CD4-positive, alpha-beta T cell treated with Interferon gamma for 1 hour (primary cell): ENCODE measurements around the gene LYZL1.
"Not testable (repeated sequence)": the region's sequence is repeated elsewhere in the genome, so short reads cannot be mapped to it uniquely, and the experiment has no call there.

ENCODE experiments used
- DNase-seq: peaks from one replicate; pipeline ENCODE4 v3.0.0-alpha.2; 2020

LYZL1 gene

DNA sequence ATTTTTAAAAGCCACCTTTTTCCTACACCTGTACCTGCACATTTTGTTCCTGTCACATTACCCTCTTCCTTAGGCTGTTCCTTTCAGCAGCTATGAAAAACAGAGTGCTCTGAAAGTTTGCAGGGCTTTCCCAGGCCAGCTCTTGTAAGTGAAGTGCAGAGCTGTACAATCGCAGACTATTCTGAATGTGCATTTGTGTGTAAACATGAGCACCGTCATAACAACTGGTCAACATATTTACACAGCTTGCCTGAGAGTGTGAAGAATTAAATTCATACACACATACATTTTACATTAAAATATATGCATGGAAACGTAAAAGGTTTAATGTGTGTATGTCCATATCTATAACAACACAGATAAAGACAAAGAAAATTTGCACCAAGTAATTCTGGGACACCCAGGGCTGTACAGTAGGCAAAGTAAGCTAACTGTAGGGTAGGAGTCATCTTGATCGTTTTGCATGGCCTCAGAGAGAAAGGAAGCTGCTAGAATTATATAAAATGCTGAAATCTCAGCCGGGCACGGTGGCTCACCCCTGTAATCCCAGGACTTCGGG lies 23.6 kb upstream of the LYZL1 start:
- DNase-seq = no peak

DNA sequence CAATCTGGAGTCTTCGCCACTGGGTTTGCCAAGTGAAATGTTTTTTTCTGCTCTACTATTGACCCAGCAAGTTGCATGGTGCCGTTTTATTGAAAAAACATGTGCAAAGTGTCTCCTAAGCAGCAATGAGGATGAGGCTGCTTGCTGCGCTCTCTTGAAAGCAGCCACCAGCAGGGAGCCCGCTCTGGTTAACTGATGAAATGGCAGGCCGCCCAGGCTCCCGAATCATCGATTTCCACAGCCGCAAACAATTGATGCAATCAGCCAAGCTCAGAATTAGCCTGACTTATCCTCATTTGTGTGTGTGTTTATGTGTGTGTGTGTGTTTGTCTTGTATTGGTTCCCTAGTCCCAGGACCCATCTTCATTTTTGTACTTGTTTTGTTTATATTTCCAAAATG lies 22.2 kb upstream of the LYZL1 start:
- no peak for DNase-seq

DNA sequence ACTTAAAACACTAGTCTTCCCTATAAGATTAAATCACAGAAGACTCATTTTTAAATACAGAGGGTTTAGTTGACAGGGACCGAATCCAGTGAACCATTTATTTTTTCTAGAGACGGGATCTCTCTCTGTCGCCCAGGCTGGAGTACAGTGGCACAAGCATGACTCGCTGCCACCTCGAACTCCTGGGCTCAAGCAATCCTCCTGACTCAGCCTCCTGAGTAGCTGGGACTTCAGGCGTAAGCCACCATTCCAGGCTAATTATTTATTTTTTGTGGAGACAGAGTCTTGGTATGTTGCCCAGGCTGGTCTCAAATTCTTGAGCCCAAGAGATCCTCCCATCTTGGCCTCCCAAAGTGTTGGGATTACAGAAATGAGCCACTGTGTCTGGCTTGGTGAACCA lies 20.9 kb upstream of the LYZL1 start:
- DNase-seq = no peak

DNA sequence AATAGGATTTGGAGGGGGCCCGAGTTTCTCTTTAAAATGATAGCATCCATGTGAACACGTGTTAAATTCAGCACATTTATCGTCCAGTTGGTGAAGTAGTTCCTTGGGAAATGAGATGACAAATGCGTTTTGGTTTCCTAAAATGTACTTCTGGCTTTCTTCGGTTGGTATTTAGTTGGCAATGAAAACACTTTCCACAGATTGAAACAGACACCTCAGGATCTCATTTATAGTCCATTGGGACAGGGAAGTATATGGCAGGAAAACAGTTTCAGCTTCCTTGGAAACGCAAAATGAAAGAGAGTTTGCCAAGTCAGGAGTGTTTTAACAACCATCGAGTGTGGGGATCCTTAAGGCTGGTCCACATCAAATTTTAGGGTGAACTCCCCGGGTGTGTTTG lies 19.4 kb upstream of the LYZL1 start:
- DNase-seq = no peak

DNA sequence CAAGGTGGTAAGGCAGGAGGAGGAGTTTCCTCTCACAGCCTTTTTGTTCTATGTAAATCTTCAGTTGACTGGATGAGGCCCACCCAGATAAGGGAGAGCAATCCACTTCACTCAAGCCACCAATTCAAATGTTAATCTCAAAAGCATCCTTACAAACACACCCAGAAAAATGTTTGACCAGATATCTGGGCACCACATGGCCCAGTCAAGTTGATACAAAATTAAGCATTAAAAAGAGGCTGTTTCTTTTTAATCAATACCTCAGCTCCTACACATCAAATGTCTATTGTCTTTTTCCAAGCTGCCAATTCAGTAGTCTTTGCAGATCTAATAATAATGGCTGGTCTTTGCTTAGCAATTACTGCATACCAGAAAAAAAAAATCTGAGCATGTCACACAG lies 18.0 kb upstream of the LYZL1 start:
- DNase-seq = no peak

DNA sequence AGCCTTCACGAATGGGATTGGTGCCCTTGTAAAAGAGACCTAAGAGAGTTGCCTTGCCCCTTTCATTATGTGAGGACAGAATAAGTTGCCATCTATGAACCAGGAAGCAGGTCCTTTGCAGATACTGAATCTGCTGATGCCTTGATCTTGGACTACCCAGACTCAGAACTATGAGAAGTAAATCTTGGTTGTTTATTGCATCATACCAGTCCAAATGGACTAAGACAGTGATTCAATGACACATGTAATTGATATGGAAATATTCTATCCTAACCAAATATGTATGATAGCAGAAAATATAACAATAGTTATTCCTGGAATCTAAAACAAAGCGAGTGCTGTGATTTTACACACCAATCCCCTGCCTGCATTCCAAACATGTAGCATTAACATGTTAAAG lies 17.0 kb upstream of the LYZL1 start:
- DNase-seq = no peak

DNA sequence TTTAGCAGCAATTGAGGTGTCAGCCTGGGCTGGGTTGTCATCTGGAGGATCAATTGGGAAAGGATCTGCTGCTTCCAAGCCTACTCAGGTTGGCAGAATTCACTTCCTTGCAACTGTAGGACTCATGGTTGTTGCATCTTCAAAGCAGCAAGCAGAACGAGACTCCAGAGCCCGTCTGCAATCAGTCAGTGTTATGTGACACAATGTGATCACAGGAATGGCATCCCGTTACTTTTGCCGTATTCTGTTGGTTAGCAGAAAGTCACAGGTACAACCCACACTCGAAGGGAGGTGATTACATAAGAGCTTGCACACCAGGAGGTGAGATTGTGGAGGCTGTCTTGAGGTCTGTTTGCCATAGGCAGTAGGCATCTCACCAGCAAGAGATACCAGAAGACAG lies 15.4 kb upstream of the LYZL1 start:
- no peak for DNase-seq

DNA sequence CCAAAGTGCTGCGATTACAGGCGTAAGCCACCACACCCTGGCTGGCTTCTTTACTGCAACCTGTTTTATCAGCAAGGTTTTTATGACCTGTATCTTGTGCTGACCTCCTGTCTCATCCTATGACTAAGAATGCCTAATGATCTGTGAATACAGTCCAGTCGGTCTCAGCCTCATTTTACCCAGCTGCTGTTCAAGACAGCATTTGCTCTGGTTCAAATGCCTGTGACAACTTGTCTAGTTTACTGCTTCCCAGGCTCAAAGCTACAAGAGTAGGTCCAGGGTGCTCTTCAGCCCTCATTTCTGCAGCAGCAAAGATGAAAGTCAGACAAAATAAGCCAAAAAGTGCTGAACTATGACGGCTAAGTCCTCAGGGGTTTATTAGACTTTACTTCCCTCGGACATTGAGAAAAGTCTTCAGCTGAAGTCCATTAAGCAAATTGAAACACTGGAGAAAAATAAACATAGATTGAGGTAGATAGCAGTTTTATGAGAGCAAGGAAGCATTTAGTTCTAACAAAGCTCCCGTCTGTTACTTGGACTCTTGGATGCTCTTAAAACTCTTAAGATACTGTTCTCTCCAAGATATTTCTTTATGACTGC lies 12.5 kb upstream of the LYZL1 start:
- DNase-seq = no peak

DNA sequence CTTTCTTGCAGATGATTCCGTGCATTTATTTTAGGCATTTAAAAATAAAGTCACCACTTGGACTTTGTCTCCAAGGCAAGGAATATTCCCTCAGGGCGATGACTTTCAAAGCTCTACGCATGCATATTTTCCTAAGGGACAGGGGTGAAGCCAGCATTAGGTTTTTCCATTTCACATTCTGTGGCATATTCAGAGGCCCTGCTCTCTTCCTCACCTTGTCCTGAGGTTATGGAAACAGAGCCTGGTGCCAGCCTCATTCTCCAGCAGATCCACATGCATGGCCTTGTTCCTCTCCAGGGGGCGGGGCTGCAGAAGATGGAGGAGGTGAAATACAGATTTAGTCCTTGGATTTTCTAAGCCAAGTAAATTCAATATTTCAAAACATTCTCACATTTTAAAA lies 11.6 kb upstream of the LYZL1 start:
- DNase-seq = no peak

DNA sequence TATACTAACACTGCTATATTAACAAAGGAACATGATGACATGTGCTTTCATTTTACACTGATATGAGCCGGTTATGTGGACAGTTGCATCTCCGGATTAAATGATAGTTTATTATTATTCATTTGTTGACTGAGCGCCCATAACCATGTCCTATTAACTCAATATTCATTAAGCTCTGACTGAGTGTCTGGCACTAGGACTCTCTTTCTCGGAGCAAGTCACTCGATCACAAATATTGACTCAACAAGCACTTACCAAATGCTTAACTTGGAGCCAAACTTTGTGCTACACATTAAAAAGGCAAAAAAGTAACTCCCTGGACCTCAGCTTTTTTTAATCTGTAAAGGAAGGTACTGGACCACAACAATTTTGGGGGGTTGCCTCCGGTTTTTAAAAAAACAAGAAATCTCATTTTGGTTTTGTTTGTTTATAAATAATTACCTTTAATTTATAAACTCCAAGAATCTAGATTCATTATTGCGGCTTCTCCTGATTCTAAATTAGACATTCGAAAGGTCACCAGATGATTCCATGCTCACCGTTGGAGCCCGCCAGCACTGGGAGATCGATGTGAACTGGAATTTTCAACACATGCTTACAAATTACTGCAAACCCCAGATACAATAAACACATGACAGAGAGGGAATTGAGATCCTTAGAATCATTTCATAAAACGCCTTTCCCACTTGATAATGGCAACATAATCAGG lies 8.9 kb upstream of the LYZL1 start:
- DNase-seq = no peak

DNA sequence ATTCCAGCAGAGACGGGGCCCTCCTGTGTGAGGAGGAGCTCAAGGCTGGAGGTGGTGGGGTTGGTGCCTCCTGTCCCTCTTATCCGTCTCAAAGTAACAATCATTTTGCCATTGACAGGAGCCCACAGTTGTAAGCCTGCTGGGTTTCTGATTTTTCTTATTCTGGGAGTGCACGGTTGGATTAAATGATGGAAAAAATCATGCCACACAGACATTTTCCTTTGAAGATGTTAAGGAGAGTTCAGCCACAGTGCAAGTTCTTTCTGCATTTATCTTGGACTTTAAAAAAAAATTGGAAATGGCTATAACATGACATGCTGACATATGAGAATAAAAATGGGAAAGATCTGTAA lies 8.4 kb upstream of the LYZL1 start:
- no peak for DNase-seq

DNA sequence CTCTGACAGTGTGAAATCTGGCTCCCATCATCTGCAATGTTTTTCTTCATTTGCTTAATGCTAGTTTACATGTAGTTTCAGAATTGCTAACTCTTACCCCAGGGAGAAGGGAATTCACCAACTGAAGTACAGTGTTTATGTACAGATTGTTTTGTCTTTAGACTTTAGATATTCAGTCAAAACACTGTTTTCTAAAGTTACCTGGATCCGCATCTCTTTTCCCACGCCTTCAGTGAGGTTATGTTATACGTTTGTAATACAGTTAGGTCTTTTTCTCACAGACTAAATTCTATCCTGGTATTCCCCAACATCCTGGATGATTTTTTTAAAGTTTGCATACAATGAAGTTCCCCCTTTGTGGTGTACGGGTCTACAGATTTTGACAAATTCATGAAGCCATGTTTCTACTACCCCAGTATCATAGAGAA lies 3.2 kb upstream of the LYZL1 start:
- no peak for DNase-seq

DNA sequence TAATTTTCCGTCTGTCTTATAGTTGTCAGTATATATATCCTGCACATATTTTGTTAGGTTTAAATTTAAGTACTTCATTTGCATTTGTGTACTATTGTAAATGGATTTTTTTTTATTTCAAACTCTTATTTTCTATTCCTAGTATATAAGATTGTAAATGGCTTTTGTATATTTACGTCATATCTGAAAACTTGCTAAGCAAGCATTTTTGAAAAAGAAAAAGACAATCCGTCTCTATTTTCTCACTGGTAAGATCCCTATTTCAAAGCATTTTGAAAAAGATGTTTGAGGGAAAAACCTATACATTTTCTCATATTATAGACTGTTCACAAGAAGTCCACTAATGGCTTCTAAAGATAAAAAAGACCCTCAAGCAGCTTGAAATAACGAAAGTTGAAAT lies 1.2 kb upstream of the LYZL1 start:
- DNase-seq = no peak

DNA sequence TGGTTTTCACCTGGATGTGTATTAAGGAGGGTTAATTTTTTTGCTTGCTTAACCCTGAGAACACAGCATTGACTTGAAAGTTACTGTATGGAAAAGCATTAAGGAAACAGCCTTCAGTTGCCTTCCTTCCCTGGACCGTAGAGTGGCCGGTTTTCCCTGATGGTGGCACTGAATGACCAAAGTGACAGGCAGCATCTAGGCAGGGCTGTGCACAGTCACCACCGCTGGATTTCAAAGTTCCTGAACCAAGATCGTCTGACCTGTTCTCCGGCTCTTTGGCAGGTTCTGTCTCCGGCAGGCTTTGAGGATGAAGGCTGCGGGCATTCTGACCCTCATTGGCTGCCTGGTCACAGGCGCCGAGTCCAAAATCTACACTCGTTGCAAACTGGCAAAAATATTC lies 2.7 kb downstream of the LYZL1 start:
- DNase-seq = not testable (repeated sequence)

DNA sequence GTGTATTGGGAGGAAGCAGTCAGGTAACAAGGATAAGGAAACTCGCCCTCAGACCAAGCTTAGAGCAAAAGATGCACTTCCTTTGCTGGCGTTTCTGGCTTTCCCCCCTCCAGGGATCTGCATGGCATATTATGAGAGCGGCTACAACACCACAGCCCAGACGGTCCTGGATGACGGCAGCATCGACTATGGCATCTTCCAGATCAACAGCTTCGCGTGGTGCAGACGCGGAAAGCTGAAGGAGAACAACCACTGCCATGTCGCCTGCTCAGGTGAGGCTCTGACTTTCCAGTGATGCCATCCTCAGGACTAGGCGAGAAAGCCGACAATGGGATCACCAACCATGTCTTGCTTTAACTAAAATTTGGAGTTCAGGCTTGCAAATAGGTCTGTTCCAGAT lies 3.5 kb downstream of the LYZL1 start:
- not testable (repeated sequence) for DNase-seq

DNA sequence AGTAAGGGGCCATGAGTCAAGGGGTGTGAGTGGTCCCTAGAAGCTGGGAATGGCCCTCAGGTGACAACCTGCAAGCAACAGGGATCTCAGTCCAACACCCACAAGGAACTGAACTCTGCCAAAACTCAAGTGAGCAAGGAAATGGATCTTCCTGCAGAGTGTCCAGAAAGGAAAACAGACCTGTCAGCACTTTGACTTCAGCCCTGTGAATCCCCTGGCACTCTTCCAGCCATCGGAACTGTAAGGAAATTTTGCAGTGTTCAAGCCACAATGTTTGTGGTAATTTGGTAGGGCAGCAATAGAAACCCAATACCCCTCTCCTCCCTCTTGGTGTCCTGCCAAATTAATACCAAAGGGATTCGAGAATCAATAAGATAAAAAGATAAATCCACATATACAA lies 6.9 kb downstream of the LYZL1 start:
- no peak for DNase-seq

DNA sequence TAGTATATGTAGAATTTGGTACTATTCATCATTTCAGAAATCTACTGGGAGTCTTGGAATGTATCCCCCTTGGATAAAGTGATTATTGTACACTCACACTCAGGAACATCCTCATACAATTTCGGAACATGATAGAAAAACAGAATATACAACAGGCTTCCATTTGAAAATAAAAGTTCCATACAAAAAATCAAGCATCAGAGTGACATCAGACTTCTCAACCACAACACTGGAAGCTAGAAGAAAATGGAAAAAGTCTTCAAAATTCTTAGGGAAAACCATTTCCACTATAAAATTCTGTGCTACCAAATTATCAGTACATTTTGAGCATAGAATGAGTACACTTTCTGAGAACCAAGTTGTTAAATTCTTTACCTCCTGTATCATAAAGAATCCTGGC lies 8.8 kb downstream of the LYZL1 start:
- DNase-seq = no peak

DNA sequence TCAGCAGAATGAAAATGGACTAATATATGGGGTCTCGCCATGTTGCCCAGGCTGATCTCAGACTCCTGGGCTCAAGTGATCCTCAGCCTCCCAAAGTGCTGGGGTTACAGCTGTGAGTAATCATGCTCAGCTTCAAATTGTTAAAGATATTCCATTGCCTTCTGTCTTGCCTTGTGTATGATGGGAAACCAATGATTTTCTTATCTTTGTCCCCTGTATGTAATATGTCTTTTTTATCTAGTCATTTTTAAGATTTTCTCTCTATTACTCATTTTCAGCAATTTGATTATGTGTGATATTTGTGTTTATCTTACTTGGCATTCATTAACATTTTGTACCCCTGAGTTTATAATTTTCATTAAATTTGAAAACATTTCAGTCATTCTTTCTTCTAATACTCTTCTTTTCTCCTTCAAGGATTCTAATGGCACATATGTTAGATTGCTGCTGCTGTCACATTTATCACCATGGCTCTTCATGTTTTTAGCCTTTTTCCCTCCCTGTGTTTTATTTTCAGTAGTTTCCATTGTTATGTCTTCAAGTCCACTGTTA lies 12.6 kb downstream of the LYZL1 start:
- no peak for DNase-seq

DNA sequence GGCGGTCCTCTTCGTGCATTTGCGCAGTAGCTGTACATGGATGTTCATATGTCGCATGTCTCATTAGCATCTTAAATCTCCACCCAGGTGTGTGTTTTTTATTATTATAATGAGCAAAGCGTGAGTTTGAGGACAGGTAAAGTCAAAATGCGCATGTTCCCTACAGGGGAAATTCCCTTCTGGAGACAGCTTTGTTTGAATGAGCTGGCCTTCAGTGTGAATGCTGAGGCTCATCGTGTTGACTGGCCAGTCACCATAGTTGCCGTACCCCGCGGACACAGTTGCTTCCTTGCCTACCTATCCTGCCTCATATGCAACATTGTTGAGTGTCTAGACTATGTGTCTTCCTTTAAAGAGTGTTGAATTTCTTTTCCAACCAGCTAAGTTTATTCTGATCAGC lies 13.6 kb downstream of the LYZL1 start:
- DNase-seq = no peak

DNA sequence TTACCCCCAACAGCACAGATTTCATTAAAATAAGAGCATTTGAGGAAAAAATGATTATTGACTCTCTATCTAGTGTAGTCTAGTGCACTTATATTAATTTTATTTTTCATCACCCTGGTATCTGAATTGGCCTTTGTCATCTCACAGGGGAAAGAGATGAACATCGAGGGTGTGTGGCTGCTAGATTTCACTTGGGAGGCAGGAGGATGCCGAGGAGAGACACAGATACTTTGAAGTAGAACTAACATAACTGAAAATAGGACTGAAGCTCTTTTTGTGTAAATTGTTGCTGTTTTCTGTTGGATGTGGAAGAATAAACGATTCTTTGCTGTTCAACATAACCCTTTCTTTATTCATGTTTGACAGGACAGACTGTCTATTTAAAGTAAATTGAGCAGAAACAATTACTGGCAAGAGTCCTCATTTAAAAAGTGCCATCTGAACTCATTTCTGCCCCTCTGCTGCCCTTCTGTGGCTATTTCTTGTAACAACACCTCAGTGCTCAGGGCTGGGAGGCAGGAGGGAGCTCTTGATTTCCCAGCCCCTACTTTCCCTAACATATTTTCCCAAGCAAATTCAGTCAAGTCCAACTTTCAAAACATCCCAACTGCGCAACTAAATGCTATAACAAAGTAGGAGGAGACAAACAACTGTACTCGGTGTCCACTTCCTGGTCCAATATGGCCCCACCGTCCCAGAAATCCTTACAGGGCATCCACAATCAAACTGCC lies 15.6 kb downstream of the LYZL1 start:
- no peak for DNase-seq

DNA sequence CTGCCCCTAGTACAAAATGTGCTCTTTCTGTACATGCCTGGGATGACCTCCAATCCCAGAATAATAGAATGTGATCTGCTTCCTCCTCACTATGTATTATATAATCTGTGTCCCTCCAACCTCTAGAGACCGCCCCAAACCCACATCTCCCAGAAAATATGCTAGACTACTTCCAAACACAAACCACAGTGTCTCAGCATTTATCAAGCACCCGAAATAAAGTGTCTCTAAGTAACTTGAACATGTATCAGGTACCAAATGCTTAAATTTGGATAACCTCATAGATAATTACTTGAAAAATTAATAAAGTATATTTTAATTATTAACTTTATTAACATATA lies 16.1 kb downstream of the LYZL1 start:
- DNase-seq = no peak

DNA sequence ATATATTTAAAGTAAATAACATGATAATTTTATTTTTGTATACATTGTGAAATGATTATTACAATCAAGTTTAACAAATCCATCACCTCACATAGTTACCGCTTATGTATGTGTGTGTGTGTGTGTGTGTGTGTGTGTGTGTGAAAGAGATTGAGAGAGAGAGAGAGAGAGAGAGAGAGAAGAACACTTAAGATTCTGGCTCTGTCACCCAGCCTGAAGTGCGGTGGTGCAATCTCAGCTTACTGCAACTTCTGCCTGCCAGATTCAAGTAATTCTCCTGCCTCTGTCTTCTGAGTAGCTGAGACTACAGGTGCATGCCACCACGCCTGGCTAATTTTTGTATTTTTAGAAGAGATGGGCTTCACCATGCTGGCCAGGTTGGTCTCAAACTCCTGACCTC lies 17.8 kb downstream of the LYZL1 start:
- no peak for DNase-seq

DNA sequence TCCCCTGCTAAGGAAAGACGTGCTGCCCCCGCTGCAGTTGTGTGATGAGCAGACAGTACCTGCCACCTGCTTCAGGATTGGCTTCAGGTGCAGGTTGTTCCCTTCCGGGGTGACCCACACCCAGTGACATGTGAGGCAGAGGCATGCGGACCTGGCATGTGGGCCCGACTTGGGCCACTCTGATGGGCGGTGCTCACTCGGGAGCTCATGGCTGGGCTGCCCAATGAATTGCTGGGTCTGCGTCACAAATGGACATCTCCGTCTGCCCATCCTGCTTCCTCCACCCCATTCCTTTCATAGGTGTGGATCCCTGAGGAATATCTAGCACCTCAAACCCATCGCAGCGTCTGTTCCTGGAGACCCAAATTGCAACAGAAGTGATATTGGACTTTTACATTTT lies 19.3 kb downstream of the LYZL1 start:
- DNase-seq = not testable (repeated sequence)

DNA sequence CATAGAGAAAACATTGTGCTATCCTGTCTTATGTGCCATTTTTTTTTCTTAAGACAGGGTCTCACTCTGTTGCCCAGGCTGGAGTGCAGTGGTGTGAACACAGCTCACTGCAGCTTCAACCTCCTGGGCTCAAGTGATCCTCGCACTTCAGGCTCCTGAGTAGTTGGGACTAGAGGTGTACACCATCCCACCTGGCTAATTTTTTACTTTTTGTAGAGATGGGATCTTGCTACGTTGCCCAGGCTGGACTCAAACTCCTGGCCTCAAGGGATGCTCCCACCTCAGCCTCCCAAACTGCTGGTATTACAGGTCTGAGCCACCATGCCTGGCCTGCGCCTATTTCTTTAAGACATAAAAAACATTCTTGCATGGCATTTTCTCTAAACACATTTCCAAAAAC lies 20.6 kb downstream of the LYZL1 start:
- DNase-seq = no peak
